Thoracic aorta endothelial cell (primary cell): Measurements from ENCODE around the gene APOA4. TPM values are rescaled to one million over a fixed set of nuclear protein-coding genes. Genes with fewer than 3 reads are reported as not detected.

ENCODE experiments used
- total RNA-seq: library from RNA; depleted of rRNA; stranded (reverse); fragments of >200 nt; gene quantifications from 2 replicates; pipeline ENCODE4 v1.2.3, GENCODE V29; 2012

APOA4 gene
- total RNA-seq, result not detected in 2 replicates

DNA sequence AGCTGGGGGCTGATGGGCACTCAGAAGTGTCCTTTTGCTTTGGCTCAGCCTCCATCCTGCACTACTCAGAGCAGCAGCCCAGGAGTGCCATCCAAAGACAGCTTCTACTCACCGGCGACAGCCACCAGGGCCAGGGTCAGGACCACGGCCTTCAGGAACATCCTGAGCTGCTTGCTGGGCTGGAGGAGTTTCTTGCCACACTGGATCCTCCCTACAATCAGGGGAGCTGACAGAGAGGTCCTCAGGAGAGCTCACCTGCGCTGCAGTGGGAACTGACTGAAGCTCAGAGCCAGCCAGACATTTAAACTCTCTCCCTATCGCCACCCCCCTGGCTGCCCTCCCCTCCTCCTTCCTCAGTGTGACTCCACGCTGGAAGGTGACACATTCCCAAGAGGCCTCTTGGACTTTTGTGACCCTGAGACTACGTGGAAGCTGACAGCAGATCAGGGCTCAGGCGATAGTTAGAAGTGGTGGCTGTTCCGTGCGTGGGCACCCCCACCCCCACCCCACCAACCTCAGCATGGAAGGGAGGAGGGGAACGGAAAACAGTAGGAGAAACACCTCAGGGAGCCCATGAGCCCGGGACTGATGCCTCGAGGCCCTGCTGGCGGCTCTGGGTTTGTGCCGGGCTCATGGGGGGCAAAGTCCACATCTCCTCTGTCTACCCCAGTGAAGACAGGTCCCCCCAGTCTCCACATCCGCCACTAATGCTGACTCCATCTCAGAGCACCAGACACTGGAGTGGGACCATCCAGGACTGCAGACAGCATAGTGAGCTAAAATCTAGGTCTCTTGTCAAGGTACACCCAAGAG, at the start of gene APOA4:
TSS of gene APOA4 (minus strand) at position 274 of the 813 bp plus-strand sequence. CDS start at position 161, 113 bp downstream.

DNA sequence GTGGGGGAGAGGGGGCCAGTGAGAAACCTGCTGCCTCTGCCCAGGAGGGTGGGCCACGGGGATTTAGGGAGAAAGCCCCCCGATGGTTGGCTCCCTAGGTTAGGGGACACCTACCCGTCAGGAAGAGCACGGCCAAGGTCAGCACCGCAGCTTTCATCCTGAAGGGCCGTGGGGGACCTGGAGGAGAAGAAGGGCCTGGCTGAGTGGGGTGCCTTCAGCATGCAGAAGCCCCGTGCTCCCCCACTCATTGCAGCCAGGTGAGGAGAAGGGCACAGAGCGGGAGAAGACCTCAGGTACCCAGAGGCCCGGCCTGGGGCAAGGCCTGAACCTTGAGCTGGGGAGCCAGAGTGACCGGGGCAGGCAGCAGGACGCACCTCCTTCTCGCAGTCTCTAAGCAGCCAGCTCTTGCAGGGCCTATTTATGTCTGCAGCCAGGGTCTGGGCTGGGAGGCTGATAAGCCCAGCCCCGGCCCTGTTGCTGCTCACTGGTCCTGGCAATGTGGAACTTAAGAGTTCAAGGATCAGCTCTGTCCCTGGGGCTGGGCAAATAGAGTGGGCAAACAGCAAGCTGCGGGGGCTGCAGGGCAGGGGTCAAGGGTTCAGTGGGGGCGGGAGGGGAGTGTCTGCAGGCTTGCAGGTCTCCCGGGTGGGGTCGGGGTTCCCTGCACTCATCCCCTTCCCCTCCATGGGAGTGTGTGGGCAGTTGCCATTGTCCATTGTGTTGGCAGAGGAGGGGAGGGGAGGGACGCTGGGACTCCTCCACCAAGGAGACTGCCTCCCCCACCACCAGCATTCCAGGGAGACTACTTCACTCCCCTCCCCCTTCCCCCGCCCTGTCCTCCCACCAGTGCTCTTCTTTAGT, 14.4 kb upstream of the APOA4 start, which contains the start of gene APOA1:
TSS of gene APOA1 (minus strand) at position 392 of the 861 bp plus-strand sequence. CDS start at position 157, 235 bp downstream.

DNA sequence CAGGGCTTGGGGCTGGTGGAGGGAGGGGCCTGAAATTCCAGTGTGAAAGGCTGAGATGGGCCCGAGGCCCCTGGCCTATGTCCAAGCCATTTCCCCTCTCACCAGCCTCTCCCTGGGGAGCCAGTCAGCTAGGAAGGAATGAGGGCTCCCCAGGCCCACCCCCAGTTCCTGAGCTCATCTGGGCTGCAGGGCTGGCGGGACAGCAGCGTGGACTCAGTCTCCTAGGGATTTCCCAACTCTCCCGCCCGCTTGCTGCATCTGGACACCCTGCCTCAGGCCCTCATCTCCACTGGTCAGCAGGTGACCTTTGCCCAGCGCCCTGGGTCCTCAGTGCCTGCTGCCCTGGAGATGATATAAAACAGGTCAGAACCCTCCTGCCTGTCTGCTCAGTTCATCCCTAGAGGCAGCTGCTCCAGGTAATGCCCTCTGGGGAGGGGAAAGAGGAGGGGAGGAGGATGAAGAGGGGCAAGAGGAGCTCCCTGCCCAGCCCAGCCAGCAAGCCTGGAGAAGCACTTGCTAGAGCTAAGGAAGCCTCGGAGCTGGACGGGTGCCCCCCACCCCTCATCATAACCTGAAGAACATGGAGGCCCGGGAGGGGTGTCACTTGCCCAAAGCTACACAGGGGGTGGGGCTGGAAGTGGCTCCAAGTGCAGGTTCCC, 6.5 kb upstream of the APOA4 start, which contains the start of gene APOC3:
TSS of gene APOC3 (plus strand) at position 383 of the 659 bp plus-strand sequence. CDS start 676 bp downstream, outside the sequence.

DNA sequence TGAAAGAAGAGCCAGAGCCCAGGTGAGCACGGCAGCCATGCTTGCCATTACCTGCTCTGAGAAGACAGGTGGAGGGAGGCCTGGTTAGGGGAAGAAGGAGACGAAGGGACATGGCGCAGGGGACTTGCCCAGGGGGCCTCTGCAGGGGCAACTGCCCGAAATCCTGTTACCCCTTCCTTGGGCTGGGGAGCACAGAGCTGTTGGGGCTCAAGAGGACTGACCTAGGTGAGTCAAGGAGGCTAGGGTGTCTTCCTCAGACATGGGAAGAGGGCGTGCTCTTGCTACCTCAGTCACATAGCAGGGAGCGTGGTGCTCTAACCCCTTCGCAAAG, 31.3 kb downstream of the APOA4 start, which contains the start of gene APOA5:
TSS of gene APOA5 (minus strand) at position 67 of the 331 bp plus-strand sequence. CDS start at position 48, 19 bp downstream.

DNA sequence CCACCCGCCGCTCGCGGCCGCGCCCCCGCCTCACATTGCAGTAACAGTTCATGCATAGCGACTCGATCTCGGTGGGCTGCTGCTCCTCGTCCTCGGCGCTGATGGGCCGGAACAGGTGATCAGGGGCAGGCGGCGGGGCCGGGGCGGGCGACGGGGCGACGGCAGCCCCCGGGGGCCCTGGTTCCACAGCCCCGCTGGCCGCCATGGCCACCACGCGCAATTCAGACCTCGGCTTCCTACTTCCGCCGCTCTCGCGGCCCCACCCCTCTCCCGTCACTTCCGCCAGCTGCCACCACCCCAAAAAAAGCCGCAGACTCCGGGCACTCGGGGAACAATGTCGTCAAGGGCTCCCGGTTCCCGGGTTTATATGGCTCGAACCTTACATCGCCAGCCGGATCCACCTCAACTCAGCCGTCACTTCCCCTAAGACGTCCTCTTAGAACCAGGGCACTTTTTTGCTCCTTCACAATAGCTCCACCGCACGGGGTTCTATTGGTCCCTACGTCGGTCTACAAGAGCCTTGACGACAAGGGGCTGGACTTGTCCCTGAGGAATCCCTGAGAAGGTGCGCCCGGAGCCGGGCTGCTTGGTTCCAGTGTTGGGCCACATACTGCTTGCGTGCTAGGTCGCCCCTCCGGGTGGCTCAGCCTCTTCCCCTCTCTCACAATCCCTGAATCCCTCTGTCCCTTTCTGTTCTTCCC, 35.2 kb downstream of the APOA4 start, which contains the start of gene ZPR1:
TSS of gene ZPR1 (minus strand) at position 238 of the 701 bp plus-strand sequence. CDS start at position 205, 33 bp downstream.

DNA sequence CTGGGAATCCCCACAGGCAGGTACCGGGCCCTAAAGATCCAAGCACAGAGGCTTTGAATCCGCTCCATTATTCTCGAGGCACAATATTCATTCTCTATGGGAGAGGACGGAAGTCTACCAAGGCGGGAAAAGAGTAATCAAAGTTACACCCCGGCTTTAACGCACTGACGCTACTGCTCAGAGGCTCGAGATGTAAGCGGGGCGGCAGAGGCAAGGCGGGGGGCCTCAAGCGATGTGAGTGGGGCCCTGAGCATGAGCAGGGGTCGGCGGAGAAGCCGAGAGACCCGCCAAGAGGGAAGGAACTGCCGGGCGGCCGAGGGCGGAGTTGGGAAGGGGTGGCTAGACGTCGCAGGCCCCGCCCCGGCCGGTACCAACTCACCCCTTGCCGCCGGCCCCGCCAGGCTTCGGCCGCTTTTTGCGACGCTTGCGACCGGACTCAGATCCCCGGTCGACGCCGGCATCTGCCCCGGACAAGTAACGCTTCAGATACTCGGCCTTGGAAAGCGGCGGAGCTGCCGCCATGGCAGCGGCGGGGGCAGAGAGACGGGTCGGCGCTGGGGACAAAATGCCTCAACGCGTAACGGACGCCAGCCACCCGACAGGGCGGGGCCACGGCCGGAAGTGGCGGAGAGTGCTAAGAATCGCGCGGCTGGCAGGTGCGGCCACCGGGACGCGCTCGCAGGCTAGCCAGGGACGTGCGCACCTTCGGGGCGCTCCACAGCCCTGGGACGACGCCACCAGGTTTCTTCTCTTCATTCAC, 50.5 kb downstream of the APOA4 start, which contains the start of gene BUD13:
TSS of gene BUD13 (minus strand) at position 545 of the 760 bp plus-strand sequence. CDS start at position 522, 23 bp downstream.

Other genes with a start within 250 kb of the APOA4 start
- gene BUD13, start 50.3 kb downstream of the APOA4 start, total RNA-seq, result 20.5 and 23.0 TPM in 2 replicates
- gene ZPR1, start 35.3 kb downstream of the APOA4 start, total RNA-seq, result 41.5 and 51.3 TPM in 2 replicates
- not detected in 2 replicates for gene APOA5, start 31.4 kb downstream of the APOA4 start, total RNA-seq
- gene APOC3, start 6.6 kb upstream of the APOA4 start, total RNA-seq, result not detected in 2 replicates
- not detected in 2 replicates for gene APOA1, start 14.3 kb upstream of the APOA4 start, total RNA-seq